ENCODE measurements around the gene CISD3.
A peak's percentile ranks its signal among the peaks of the same experiment; 100 is the strongest.

Gene CISD3, protein sequence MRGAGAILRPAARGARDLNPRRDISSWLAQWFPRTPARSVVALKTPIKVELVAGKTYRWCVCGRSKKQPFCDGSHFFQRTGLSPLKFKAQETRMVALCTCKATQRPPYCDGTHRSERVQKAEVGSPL

DNA sequence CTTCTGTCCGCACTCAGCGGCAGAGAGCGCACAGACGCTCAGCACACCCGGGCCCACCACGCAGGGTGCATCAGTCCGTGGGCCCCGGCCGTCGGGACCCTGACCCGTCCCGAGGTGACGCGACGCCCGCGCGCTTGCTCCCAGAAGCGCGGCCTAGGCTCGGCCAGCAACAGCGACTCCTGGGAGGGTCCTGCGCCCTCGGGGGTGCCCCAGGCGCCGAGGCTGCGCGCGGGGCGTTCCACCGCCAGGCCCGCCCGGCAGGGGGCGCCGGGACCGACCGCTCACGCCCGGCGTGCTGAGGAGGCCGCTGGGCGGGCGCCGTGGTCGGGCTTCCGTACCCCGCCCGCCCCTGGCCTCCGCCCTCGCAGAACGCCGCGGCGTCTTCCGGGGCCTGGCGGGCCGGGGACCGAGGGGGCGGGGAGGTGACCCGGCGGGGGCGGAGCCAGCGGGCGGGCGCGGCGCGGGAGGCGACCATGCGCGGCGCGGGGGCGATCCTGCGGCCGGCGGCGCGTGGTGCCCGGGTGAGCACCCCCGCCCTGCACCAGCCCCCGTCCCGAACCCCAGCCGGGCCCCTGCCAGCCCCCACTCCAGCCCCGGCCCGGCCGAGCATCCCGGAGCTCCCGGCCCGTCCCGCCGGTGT is at the start of gene CISD3:
Gene CISD3, plus strand, starts transcription at position 456 of the 640 bp plus-strand sequence. Its CDS starts 18 bp downstream, at position 474.
- peak; percentile 62 to 76 for DNase-seq (ENCODE audit: low read depth in 2 of 2, low spot score in 1 of 2)

DNA sequence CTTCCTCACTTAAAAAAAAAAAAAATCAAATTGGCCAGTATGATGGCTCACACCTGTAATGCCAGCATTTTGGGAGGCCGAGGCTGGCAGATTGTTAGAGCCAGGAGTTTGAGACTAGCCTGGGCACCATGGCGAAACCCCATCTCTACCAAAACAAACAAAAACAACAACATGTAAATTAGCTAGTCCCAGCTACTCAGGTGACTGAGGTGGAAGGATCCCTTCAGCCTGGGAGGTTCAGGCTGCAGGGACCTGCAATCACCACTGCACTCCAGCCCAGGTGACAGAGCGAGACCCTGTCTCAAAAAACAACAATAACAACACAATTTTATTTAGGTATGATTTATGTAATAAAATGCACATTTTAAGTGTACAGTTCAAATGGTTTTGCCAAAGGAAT is 49.0 kb upstream of the CISD3 start:
- DNase-seq (ENCODE audit: low read depth in 2 of 2, low spot score in 1 of 2): no peak

DNA sequence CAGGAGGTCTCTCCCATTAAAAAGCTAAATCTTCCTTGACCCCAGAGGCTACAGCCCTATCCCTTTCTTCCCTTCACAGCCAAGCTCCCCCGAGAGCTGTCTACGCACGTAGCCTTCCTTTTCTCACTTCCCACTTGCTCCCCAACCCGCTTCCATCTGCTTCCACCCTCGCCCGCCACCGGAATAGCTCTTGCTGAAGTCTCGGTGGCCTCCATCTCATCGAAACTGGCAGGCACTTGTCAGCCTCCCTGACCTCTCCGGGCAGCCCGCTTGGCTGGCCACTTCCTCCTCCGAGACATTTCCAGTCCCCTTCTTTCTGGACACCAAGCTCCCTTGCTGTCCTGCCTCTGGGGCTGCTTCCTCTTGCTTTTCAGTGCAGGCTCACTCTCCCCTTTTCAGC is 44.6 kb upstream of the CISD3 start:
- no peak for DNase-seq (ENCODE audit: low read depth in 2 of 2, low spot score in 1 of 2)

DNA sequence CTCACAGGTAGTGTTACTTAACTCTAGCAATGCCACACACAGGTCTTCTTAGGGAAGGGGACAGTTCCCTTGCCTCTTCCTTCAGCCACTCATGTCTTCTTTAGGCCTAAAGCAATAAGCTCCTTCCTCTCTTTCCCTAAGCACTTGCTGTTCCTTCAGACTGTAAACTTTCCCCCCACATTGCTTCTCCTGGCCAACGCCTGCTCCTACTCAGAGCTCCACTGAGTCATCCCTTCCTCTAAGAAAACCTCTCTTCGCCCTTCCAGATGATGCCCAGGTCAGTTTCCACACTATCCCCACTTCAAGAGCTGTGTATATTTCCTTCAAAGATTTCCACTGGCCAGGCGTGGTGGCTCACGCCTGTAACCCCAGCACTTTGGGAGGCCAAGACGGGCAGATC is 42.9 kb upstream of the CISD3 start:
- DNase-seq (ENCODE audit: low read depth in 2 of 2, low spot score in 1 of 2): no peak

DNA sequence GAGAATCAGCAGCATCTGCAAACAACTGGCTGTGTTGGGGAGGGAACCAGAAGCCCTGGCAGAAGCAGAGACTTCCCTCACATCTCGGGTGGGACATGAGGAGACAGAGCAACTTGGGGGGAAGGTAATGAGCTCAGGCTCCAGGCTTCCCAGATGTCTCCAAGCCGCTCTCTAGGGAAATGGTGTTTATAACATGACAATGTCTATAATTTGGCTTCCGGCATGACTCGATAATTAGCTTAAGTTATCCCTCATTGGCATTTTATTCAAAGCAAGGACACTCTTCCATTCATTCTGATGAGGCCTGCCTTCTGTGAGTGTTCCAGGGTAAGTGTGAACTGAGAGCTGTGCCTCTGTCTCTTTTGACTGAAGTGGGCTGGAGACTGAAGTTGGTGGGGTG is 39.8 kb upstream of the CISD3 start:
- DNase-seq (ENCODE audit: low read depth in 2 of 2, low spot score in 1 of 2): no peak

DNA sequence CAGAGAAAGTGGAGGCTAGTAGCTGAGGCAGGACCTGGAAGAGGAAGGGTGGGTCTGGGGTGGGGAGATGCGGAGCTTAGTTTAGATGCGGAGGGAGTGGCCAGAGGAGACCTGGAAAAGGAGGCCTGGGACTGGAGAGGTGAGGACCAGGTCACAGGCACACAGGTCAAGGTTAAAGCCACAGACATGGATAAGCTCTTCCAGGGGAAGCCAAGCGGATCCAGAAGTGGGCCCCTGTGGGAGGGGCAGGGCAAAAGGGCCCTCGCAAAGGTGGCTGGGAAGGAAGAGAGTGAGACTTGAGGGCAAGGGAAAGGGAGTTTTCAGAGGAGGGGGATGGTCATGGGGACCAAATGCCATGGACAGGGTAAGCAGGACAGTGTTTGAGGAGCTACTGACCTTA is 39.0 kb upstream of the CISD3 start:
- no peak for DNase-seq (ENCODE audit: low read depth in 2 of 2, low spot score in 1 of 2)

DNA sequence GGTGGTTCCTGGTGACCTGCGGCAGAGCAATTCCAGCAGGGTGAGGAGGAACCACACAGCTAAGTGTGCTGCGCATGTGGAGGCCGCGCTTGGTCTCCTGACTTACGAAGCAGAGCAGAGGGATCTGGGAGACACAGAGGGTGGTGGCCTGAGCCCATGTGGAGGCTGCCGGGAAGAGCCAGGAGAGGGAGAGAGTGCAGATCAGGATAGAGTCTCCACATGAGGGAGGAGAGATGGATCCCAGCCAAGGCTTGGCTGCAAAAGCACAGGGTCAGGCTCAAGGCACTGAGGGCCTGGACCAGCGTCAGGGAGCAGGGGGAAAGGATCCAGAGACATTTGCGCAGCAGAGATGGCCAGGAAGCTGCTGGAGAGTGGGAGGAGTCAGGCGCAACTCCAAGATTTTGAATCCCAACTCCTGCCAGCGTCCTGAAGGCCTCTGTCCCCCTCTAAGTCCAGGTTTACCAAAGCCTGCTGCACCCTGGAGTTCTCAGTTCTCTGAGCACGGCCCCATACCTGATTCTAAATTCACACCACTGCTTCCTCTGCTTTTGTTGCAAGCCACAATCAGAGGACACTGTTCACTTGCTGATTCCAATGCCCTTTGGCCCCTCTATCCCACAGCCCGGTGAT is 36.3 kb upstream of the CISD3 start:
- no peak for DNase-seq (ENCODE audit: low read depth in 2 of 2, low spot score in 1 of 2)

DNA sequence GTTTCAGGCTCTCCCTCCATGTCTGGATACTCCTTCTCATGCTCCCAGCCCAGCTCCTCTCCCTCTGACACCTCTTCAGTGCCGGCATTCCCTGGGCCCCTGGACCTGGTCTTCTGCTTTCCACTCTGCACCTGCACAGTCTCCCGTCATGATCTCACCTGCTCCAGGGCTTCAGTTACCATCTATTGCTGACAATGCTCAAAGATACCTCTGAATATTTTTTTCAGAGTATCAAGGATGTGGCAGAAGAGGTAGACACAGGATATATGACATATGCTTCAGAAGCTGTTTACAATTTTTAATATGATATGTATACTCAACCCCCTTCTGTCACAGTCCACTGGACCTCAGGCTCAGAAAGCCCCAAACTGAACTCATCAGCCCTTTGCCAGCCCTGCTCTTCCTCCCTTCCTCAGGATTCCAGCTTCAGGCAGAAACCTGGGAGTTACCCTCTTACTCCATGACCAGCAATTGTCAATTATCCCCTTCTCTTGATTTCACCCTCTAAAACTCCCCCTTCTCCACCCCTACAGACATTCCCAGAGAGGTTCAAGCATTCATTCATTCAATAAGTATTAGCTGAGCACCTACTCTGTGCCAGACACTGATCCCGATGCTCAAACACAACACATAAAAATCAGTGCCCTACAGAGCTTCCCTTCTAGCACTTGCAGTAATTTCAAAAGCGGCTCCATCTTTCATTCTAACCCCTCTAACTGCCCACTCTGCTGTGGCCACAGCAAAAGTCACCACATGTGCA is 32.9 kb upstream of the CISD3 start:
- DNase-seq (ENCODE audit: low read depth in 2 of 2, low spot score in 1 of 2): no peak

DNA sequence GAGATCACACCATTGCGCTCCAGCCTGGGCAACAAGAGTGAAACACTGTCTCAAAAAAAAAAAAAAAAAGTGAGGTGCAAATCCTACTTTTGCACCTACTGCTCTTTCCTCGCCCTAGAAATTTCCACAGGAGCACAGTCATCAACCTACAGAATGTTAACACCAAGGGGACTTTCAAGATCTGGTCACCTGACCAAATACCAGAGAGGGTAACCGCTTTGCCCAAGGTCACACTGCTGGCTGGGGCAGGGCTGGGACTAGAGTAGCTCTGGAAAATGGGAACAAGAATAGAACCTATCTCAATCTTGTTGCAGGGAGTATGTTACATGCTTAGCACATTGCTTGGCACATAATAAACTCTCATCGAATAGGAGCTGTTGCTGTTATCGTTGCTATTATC is 31.4 kb upstream of the CISD3 start:
- DNase-seq (ENCODE audit: low read depth in 2 of 2, low spot score in 1 of 2): no peak

DNA sequence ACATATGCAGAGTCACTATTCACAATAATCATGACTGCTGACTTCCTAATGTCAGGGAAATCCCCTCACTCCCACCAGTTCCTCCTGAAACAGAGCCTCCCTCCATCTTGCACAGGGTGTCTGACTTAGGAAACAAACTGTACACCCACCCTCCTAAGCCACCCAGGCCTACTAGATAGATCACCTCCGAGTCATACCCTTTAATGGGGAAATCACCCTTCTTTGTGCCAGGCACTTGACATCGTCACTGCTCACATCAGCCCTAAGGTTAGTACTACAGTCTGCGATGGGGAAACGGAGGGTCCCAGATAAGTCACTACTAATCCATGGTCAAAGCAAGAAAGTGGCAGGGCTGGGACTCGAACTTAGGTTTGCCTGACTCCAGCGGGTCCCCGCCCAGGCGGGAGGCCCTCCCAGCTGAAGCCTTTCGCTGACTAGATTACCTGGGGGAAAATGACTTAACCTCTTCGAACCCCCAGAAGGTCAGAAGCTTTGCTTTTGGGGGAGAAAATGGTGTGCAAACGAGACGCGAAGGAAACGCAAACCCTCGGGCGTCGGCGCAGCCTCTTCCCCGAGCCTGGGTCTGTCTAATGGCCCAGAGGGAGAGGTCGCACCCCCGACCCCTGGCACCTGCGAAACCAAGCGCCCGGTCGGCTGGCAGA is 28.5 kb upstream of the CISD3 start:
- DNase-seq (ENCODE audit: low read depth in 2 of 2, low spot score in 1 of 2): peak; percentile 59 to 72

DNA sequence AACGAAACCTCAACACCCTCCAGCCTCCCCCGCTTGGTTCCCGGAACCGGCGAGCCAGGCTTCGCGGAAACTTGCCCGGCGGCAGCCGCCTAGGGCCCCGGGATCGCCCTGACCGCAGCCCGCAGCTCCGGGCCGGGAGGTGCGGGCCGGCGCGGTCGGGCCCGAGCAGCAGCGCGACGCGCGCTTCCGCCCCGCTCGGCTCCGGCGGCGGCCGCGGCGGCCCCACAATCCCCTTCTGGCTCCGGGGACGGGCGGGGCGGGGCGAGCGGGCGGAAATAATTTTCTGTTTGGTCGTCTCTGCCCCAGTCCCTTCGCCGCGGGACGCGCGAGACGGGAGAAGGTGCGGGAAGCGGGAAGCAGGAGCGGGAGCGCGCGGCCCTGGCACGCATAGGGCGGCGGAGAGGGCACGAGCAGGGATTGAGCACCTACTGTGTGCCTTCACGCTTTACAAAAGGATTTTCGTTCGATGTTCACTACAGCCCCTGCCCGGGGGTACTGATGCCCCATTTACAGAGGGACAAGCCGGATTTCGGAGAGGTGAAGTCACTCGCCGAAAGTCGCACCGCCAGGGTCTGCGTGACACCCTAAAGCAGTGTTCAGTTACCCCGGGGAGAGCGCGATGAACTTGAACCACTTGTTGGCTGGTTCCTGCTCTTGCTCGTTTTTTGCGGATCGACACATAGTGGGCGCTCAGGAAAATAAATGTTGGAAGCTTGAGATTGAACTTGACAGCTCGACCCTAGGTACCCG is 27.8 kb upstream of the CISD3 start:
- DNase-seq (ENCODE audit: low read depth in 2 of 2, low spot score in 1 of 2): peak; percentile 41 to 69

DNA sequence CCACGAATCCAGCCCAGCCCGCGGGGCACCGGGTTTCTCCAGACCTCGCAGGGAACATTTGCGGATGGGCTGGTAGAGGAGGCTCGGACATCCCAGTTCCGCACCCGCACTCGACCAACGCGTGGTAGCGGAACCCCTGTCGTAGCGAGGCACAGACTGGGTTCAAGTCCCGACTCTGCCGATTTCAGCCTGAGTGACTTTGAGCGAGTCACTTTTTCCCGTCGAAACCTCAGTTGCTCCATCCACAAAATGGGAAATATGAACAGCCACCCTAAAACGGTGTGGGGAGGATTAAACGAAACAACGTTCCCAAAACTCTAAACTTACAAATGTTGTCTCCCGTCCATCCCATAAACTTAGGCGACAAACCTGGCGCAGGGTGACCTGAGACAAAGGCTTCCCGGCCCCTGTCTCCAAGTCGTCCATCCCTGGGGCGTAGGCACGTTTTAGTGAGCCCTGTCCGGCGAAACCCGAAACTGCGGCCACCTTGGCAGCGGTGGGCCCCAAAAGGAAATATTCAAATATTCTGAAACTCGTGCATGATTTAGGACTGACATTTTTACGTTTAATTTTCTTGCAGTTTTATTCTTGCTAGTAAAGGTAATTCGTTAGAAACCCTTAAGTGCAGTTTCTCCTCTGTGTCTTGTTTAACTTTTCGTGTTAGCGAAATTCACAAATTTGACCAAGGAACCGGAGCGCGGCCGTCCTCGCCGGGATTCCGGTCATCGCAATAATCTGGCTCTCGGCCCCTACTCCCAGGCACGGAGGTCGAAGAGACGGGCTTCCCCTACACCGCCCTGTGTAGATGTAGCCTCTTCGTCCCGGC is 27.0 kb upstream of the CISD3 start:
- no peak for DNase-seq (ENCODE audit: low read depth in 2 of 2, low spot score in 1 of 2)

DNA sequence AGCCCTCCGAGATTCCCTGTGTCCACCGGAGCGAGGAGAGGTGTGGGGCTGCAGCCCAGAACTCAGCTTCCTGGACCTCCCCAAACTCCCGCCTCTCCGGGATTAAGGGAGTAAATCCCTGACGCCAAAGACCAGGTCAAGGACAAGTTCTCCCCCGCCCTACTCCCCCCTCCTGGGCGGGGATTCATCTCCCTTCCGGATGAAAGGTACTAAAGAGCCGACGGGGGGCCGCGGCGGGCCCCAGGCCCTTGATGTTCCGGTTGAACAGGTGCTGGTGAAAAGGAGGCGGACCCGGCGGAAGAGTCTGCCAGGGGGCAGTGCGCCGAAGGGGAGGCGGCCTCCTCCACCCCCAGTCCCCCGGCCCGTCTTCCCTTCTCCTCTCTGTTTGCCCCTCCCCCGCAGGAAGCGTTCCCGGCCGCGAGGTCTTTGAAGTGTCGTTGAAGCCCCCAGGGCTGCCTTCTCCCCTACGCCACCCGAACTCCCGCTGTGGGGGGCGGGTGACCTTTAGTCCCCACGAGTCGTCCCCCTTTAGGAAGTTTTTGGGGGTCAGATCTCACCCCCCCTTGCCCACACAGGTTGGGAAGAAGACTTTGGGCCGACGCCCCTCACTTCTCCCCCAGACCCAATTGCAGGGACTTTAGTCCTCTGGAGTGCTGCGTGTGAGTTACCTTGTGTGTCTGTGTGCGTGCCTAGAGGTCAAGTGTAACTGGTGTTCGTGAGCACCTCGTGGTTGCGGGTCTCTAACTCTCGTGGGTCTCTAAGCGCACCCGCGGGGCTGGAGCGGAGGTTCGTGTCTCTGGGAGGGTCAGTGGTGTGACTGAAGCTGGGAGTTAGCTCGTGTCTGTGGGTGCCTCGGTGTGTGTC is 26.2 kb upstream of the CISD3 start:
- DNase-seq (ENCODE audit: low read depth in 2 of 2, low spot score in 1 of 2): peak; percentile 62 to 83

DNA sequence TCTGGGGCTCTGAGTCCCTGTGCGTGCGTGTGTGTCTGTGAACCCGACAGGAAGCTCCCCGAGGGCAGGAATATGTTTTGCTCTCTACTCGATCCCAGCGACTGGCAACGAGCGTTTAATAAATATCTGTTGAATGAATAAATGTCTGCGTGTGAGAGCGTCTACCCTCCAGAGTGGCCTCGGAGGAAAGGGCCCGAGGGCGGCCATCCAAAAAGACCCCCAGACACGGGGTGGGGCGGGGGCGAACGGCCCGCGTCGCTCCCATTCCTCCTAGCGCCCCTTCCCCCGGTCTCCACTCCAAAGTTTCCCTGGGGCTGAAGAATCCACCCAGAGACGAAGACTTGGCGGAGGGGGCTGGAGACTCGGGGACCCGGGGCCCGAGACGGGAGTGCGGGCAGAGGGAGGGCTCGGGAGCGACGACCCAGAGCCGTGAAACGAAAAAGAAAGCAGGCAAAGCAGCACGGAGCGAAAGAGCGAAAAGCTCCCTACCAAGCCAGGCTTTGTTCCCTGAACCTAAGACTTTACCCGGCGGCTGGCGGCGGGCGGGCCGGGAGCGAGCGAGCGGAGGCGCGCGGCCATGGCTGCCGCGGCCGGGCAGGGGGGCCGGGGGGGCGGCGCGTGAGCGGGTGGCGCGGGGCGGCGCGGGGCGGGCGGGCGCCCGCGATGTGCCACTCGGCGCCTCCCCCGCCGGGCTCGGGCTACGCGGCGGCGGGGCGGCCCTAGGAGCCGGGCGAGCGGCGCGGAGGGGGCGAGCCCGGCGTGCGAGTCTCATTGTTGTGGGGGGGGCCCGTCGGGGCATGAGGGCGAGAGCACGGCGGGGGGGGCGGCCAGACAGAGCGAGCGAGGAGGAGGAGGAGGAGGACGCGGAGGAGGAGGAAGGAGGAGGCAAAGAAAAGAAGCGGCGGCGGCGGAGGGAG is 25.3 kb upstream of the CISD3 start, which contains the start of gene MLLT6:
Gene MLLT6, plus strand, starts transcription at position 668 of the 917 bp plus-strand sequence. CDS start 360 bp downstream, outside the sequence.
- DNase-seq (ENCODE audit: low read depth in 2 of 2, low spot score in 1 of 2): peak; percentile 62 to 81

DNA sequence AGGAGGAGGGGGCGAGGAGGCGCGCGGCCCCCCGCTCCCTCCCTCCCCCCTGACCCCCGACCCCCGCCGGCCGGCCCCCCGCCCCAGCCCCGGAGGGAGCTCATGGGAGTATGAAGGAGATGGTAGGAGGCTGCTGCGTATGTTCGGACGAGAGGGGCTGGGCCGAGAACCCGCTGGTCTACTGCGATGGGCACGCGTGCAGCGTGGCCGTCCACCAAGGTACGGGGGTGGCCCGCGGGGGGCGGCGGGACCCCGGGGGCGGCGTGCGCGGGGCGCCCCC is 24.7 kb upstream of the CISD3 start:
- no peak for DNase-seq (ENCODE audit: low read depth in 2 of 2, low spot score in 1 of 2)

DNA sequence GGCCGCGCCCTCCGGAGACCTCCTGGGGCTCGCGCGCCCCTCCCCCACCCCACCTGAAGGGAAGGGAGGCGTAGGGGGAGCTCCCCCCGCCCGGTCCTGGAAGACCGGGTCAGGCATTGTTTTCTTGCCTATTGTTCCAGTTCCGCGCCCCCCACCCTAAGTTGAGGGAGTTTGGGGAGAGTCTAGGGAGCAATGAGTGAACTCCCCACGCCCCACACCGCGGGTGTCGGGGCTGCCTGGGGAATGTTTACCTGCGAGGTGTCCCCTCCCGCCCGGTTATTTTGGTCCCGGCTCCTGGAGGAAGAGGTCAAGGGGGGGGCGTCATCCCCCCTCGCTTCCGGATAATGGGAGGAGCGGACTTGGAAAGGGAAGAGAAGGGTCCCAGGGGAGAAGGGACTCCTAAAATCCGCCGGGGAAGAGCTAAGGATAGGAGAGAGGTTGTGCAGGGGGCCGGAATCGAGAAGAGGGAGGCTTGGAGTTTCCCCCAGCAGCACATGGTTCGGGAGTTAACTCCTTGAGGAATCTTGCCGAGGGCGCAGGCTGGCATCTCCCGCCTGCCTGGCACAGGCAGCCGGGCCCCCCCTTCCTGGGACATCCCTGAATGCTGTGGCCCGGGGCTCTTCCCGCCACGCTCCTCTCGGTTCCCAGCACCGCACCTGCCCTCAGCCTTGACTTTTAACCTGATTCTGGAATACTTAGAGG is 24.2 kb upstream of the CISD3 start:
- DNase-seq (ENCODE audit: low read depth in 2 of 2, low spot score in 1 of 2): no peak

DNA sequence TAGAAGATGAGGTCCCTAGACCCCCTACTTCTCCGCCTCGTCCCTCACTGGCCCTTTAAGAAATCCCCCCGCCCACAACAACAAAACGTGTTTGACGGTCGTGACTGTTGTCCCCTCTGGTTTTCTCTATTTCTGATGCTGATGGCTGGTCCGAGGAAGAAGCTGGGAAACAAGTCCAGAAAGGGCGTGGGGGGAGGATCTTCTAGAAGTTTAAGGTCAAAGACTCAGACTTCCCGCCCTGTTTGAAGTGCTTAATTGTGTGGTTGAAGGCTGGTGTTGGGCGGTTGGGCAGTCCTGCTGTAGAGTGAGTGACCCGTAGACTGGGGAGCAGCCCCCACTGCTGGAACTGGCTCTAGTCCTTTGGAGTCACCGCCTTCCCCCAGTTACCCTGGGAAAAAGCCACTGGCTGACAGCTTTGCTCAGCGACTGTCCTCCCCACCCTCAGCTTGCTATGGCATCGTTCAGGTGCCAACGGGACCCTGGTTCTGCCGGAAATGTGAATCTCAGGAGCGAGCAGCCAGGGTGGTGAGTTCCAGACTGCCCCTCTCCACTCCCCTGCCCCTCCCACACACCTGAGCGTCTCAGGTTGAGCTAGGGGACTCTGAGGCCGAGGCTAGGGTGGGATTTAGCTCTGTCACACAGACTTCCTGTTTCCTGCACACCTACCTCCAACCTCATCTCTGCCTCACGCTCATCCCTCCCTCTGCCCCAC is 23.5 kb upstream of the CISD3 start:
- no peak for DNase-seq (ENCODE audit: low read depth in 2 of 2, low spot score in 1 of 2)
